Sciatic nerve (tissue), 2 donors: ENCODE data around the gene PCDHB7. TPM values are rescaled to one million over a fixed set of nuclear protein-coding genes. Genes with fewer than 3 reads are reported as not detected.
"Not testable (repeated sequence)": the region's sequence is repeated elsewhere in the genome, so short reads cannot be mapped to it uniquely, and the experiment has no call there.

Experiments used
- ATAC-seq: fragments of 200-7000 bp; cut with Tn5 transposase; one replicate; pipeline ENCODE4 v1.9.1; 2020; ENCODE audit warnings: mild to moderate bottlenecking, moderate library complexity
- DNase-seq: peaks from one replicate; pipeline ENCODE4 v3.0.0-alpha.2; 2020; ENCODE audit warnings: low spot score
- intact Hi-C: fragments of 100-400 bp; cut with DNase I; formaldehyde crosslinking; loops from one replicate; pipeline ENCODE4 v1.14.2; 2022
- total RNA-seq: library from RNA; stranded (reverse); fragmentation: NEBNext Ultra II Directional; extraction: Animal tissue kit (Norgen Biotek cat#: 25700); gene quantifications from one replicate; pipeline ENCODE4 v1.2.1, GENCODE V29; 2021
- donor health status: DM: no; HTN: no; CAD: no.
- donor health status: DM: no; HTN: no; CAD: no.

PCDHB7 gene
- total RNA-seq, 1 donor from 2014 or later, result 5.0 TPM

GRCh38 chr5:141177577-141178191 lies 5.2 kb downstream of the PCDHB7 start, which contains the start of gene PCDHB8:
Gene PCDHB8 (plus strand): TSS chr5:141177790. CDS start chr5:141178035, 245 bp downstream.
- intact Hi-C loops, DNase-seq, ATAC-seq: not testable (repeated sequence)

GRCh38 chr5:141179371-141179770 lies 6.9 kb downstream of the PCDHB7 start:
- DNase-seq, ATAC-seq, intact Hi-C loops: not testable (repeated sequence)

DNA sequence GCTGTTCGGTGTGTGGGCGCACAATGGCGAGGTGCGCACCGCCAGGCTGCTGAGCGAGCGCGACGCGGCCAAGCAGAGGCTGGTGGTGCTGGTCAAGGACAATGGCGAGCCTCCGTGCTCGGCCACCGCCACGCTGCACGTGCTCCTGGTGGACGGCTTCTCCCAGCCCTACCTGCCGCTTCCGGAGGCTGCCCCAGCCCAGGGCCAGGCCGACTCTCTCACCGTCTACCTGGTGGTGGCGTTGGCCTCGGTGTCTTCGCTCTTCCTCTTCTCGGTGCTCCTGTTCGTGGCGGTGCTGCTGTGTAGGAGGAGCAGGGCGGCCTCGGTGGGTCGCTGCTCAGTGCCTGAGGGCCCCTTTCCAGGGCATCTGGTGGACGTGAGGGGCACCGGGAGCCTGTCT lies 7.4 kb downstream of the PCDHB7 start:
- intact Hi-C loops, ATAC-seq, DNase-seq: not testable (repeated sequence)

- DNase-seq, result no peak
- intact Hi-C loops, result no loop called here
- ATAC-seq, result no peak
Observed at GRCh38 chr5:141180313-141180712, 7.9 kb downstream of the PCDHB7 start.

GRCh38 chr5:141182248-141182647 lies 9.8 kb downstream of the PCDHB7 start, which contains the start of gene PCDHB16:
Gene PCDHB16 (plus strand): TSS chr5:141182387. CDS start chr5:141182560, 173 bp downstream.
- DNase-seq, result peak; percentile 72

DNA sequence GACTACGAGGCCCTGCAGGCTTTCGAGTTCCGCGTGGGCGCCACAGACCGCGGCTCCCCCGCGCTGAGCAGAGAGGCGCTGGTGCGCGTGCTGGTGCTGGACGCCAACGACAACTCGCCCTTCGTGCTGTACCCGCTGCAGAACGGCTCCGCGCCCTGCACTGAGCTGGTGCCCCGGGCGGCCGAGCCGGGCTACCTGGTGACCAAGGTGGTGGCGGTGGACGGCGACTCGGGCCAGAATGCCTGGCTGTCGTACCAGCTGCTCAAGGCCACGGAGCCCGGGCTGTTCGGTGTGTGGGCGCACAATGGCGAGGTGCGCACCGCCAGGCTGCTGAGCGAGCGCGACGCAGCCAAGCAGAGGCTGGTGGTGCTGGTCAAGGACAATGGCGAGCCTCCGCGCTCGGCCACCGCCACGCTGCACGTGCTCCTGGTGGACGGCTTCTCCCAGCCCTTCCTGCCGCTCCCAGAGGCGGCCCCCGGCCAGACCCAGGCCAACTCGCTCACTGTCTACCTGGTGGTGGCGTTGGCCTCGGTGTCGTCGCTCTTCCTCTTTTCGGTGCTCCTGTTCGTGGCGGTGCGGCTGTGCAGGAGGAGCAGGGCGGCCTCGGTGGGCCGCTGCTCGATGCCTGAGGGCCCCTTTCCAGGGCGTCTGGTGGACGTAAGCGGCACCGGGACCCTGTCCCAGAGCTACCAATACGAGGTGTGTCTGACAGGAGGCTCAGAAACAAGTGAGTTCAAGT lies 11.8 kb downstream of the PCDHB7 start:
- ATAC-seq, intact Hi-C loops, DNase-seq: not testable (repeated sequence)

More at GRCh38 chr5:141182248-141182647, 9.8 kb downstream of the PCDHB7 start, which contains the start of gene PCDHB16:
- intact Hi-C loops, result no loop called here
- peak; percentile 77 for ATAC-seq

GRCh38 chr5:141186897-141187512 lies 14.6 kb downstream of the PCDHB7 start, which contains the start of gene PCDHB9:
Gene PCDHB9 (plus strand): TSS chr5:141187161. CDS start chr5:141187319, 158 bp downstream.
- intact Hi-C loops, result no loop called here
- ATAC-seq (no peak), DNase-seq (no peak)

DNA sequence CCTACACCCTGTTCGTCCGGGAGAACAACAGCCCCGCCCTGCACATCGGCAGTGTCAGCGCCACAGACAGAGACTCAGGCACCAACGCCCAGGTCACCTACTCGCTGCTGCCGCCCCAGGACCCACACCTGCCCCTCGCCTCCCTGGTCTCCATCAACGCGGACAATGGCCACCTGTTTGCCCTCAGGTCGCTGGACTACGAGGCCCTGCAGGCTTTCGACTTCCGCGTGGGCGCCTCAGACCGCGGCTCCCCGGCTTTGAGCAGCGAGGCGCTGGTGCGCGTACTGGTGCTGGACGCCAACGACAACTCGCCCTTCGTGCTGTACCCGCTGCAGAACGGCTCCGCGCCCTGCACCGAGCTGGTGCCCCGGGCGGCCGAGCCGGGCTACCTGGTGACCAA lies 16.2 kb downstream of the PCDHB7 start:
- DNase-seq, ATAC-seq, intact Hi-C loops: not testable (repeated sequence)

- ATAC-seq, intact Hi-C loops: not testable (repeated sequence)
Observed at GRCh38 chr5:141189131-141189530, 16.7 kb downstream of the PCDHB7 start.

GRCh38 chr5:141192110-141192725 lies 19.8 kb downstream of the PCDHB7 start, which contains the start of gene PCDHB10:
Gene PCDHB10 (plus strand): TSS chr5:141192353. CDS start chr5:141192553, 200 bp downstream.
- no peak for DNase-seq
- no peak for ATAC-seq
- intact Hi-C loops, result no loop called here

More at GRCh38 chr5:141189131-141189530, 16.7 kb downstream of the PCDHB7 start:
- not testable (repeated sequence) for DNase-seq

GRCh38 chr5:141194332-141194731 lies 21.9 kb downstream of the PCDHB7 start:
- intact Hi-C loops, DNase-seq, ATAC-seq: not testable (repeated sequence)

DNA sequence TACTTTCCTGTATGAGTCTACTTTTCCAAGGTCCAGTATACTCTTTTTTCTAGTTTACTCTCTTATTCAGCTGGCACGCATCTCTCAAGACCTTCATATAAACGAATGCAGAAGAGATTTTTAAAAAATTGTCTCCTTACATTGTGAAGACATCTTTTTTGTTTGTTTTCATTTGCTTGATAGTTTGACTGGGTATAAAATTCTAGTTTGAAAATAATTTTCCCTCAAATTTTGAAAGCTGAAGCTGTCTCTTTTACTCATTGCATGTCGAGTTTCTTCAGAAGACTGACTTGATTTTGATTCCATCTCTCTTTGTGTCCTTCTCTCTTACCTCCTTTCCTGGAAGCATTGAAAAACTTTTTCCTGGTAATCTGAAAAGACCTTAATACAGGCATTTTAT lies 23.9 kb downstream of the PCDHB7 start:
- DNase-seq (no peak), ATAC-seq (no peak)
- intact Hi-C loops, result no loop called here

- peak; percentile 60 for ATAC-seq
- intact Hi-C loops, result no loop called here
- no peak for DNase-seq
Observed at GRCh38 chr5:141199359-141200235, 27.2 kb downstream of the PCDHB7 start, which contains the start of gene PCDHB11. Gene PCDHB11 (plus strand): TSS chr5:141199627. CDS start chr5:141199775, 148 bp downstream.

- DNase-seq, ATAC-seq, intact Hi-C loops: not testable (repeated sequence)
Observed at GRCh38 chr5:141201126-141201525, 28.7 kb downstream of the PCDHB7 start.

DNA sequence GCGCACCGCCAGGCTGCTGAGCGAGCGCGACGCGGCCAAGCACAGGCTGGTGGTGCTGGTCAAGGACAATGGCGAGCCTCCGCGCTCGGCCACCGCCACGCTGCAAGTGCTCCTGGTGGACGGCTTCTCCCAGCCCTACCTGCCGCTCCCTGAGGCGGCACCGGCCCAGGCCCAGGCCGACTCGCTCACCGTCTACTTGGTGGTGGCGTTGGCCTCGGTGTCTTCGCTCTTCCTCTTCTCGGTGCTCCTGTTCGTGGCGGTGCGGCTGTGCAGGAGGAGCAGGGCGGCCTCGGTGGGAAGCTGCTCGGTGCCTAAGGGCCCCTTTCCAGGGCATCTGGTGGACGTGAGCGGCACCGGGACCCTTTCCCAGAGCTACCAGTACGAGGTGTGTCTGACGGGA lies 29.2 kb downstream of the PCDHB7 start:
- ATAC-seq, intact Hi-C loops, DNase-seq: not testable (repeated sequence)

- no peak for DNase-seq
- intact Hi-C loops, result no loop called here
- no peak for ATAC-seq
Observed at GRCh38 chr5:141208478-141208877, 36.0 kb downstream of the PCDHB7 start, which contains the start of gene PCDHB12. Gene PCDHB12 (plus strand): TSS chr5:141208719. CDS start chr5:141208908, 189 bp downstream.

GRCh38 chr5:141210281-141210680 lies 37.8 kb downstream of the PCDHB7 start:
- ATAC-seq, intact Hi-C loops, DNase-seq: not testable (repeated sequence)
